Right lung (tissue), 5 donors: ENCODE data around the gene CPT2. TPM values are rescaled to one million over a fixed set of nuclear protein-coding genes. Genes with fewer than 3 reads are reported as not detected.
A peak's percentile ranks its signal among the peaks of the same experiment; 100 is the strongest.

ENCODE experiments used
- DNase-seq, 2 donors: peaks; one replicate each; pipeline ENCODE4 v3.0.0-alpha.2; 2013
- polyA plus RNA-seq, 5 donors: library from polyadenylated mRNA; unstranded; fragments of 120-200 nt; gene quantifications; one replicate each; pipeline versions ENCODE4 v1.2.1 to v1.2.3, GENCODE V29; 2013; ENCODE audit warnings: inconsistent platforms in 1 of 5, low replicate concordance in 1 of 5; ENCODE audit not compliant: insufficient read length in 5 of 5, insufficient read depth in 1 of 5

CPT2 gene
- polyA plus RNA-seq, 5 donors = 16.0 to 19.0 (median 18.0) TPM

DNA sequence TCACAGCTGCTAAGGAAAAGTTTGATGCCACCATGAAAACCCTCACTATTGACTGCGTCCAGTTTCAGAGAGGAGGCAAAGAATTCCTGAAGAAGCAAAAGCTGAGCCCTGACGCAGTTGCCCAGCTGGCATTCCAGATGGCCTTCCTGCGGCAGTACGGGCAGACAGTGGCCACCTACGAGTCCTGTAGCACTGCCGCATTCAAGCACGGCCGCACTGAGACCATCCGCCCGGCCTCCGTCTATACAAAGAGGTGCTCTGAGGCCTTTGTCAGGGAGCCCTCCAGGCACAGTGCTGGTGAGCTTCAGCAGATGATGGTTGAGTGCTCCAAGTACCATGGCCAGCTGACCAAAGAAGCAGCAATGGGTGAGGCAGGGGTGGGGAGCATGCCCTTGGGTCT lies 14.3 kb downstream of the CPT2 start:
- no peak for DNase-seq

DNA sequence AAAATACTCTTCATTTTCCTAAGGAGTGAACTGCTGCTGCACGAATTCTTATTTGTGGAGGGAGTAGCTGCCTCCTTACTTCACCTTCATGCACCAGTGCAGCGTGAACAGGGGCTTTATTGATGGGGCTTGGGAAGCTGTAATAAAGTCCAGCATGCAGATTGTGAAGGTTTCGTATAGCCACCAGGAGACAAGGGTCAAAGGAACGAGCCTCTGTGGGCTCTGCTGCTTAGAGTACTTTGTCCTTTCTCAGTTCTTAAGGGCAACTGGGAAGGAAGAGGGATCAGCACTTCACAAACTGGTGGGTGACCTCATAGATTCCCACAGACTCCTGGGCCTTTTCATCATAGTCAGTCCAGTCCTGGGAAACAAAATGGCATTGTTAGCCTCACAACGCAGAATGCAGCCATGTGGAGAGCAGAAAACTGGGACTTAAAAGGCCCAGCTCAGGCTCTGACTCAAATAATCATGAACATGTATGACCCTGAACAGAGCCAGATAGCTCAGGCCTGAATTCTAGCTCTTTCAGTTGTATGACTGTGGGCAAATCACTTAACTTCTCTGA lies 17.8 kb downstream of the CPT2 start:
- no peak for DNase-seq

DNA sequence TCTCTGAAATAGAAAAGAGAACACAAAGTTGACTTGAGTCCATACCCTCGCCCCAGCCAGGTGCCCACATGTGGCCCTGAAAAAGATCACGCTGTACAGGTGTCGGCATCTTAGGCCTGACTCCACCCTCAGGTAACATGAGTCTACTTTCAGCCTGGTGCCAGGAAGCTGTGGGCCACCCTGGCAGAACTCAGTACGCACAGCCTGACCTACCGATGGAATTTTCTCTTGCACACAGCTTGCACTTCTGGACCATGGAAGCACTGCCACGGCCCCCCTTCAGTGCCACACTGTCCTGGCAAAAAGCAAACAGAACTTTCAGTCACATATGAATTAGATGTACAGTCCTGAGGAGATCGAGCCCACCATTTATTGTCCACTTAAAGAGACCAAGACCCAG lies 21.6 kb downstream of the CPT2 start:
- DNase-seq = no peak

DNA sequence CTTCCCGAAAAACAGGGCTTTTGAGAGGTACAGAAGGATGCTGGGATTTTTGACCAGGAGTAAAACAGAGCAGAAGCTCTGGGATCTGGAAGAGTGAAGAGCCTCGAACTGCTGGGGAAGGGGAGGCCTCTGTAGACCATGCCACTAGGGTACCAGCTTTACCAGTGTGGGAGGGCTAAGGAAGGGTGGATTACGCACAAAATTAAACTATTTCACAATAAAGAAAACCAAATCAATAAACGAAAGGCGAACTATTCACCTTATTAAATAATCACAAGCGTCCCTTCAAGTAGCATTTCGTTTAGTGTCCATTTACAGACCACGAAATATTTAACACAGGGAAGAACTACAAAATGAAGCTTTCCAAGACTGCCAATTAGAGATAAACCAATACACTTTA lies 23.1 kb downstream of the CPT2 start:
- no peak for DNase-seq

DNA sequence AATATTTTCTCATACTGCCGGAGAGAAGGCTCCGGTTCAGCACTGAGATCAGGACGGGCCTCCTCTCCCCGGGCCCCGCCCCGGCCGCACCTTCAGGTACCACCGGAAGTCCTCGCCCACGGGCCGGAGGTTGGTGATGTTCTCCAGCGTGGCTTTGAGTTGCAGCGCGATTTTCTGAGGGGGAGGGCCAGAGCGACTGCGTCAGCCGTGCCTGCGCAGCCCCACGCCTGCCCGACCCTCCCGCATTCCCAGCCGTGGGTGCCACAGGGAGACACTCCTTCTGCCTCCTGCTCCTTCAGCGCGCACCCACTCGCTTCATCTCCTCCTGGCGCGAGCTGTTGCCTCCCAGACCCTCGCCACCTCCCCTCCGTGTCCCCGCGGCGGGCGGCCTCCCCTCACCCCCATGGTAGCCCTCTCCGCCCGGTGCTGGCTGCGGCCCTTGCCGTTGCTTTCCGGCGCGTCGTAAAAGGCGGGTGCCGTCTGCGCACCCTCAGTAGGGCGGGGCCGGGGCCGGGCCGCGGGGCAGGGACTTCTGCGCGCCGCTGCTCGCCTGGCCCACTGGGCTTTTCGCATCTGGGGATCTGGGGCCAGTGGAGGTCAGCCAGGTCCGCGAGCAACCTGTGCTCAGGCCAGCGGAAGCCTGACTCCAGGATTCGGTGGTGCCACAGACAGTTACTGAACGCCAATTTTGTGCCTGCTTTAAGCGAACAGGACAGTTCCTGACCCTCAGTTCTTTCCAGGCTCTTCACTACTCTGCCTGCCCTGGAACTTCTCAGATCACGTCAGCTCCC lies 23.7 kb downstream of the CPT2 start, which contains the start of gene CZIB:
Gene CZIB, minus strand, starts transcription at position 464 of the 791 bp plus-strand sequence. Its CDS starts 59 bp downstream, at position 405.
- peak; percentile 90 to 96 for DNase-seq

DNA sequence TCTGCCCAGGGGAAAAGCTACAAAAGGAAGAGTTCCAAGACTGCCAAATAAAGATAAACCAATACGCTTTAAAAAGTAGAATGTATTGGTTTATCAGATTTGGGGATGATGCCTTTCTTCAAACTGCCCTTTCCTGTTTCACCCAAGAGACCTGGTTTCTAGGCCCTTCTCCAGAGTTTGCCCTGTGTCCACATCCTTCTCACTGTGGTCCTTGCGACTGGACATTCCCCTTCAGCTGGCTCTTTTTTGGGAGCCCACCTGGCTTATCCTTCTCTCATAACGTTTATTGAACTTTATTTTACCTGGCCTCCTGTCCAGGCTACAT lies 24.3 kb downstream of the CPT2 start:
- DNase-seq = no peak

DNA sequence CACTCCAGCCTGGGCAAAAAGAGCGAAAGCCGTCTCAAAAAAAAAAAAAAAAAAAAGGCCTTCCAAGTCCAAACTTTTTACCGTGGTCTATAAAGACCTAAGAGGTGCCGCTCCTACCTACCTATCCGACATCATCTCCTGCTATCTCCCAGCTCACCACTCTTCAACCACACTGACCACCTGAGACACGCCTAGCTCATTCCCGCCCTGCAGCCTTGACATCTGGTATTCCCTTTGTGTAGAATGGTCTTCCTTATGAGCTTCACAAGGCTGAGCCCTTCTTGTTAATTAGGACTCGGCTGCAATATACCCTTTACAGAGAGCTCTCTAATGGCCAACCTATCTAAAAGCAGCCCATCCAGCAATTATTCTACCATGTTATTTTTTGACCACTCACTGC lies 41.0 kb downstream of the CPT2 start:
- DNase-seq = no peak

DNA sequence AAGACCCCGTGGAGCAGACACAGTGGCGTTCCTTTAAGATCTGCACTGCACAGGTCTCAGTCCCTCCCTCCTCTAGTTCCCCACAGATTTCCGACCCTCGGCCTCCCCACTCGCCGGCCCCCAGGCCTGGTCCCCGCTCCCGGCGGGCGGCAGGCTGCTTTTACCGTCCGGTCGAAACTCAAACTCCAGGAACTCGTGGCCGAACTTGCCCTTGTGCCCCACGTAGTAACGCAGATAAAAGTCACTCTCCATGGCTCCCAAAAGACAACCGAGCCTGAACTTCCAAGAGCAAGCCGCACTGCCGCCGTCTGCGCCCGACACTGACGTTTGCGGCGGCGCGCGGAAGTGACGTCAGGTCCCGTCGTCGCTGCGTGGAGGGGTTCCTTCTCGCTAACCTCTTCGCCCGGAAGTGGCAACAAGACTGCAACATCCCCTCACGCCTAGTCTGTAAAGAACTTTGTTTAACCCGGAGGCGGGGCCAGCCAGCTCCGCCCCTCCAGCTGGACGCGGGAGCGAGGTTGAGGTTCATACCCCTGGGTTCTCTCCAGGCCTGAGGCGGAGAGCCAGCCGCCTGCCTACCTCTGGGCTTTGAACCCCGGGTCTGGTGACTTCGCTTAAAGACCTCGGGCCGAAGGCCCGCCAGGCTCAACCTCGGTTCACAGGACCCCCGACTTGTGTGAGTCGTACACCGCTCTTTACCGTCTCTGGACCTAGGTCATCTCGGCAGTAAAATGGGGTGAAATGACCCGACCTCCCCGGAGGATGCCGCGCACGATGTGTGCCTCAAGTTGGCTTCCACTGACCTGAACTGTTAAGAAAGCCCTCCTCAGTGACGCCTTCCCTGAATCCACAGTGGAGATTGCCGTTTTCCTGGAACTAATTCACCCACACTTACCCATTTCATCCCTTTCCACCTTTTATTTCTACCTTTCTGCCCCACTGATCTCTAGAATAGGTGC lies 41.9 kb downstream of the CPT2 start, which contains the start of gene MAGOH:
Gene MAGOH, minus strand, starts transcription at position 322 of the 959 bp plus-strand sequence. Its CDS starts 70 bp downstream, at position 252.
- peak; percentile 94 to 95 for DNase-seq

DNA sequence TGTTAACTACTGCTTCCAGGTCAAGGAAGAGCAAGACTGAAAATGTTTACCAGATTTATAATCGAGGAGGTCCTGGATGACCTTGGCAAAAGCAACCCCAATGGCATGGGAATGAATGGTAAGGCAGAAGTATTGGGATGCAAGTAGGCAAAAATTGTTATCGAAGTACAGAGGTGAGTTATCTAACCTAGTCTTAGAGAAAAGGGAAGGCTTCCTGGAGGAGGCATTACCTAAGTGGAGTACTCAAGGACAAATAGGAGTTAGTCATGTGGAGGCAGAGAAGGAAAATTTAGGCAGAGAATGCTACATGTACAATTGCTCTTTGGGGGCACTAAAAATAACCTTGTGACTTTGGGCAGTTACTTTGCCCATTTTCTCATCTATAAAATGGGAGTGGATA lies 45.2 kb downstream of the CPT2 start:
- DNase-seq = no peak

DNA sequence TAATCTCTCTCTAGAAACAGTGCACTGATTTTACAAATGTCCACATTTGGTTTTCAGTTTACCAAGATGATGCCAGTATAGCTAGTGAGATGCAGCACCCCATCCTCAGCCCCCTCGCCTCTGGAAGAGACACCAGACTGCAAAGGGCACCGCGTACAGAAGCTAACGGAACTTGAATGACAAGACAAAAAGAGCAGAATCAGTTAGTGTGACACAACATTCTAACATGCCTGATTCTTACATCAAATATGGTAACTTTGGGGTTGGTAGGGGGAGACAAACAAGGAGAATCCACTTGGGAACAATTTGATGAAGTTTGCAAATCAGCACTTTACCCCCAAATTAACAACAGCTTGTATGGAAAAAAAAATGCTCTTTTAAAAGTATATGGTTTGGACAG lies 45.8 kb downstream of the CPT2 start:
- DNase-seq = no peak

DNA sequence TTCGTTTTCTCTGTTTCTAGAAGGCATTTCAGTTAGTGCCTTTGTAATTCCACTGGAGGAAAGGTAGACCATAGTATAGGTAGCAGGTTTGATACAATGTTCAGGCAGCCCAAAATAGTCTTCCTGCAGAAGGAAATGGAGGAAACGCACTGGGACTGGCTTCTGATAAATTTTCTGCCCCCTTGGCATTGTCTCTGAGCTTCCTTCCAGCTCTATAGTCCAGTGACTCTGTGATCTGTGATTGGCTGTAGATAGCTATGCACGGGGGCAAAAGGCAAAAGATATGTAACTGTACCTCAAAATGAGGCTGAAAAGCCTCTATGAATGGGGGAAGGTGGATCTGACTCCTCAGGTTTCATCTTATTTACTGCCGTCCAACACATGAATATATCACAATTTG lies 47.5 kb downstream of the CPT2 start:
- no peak for DNase-seq

DNA sequence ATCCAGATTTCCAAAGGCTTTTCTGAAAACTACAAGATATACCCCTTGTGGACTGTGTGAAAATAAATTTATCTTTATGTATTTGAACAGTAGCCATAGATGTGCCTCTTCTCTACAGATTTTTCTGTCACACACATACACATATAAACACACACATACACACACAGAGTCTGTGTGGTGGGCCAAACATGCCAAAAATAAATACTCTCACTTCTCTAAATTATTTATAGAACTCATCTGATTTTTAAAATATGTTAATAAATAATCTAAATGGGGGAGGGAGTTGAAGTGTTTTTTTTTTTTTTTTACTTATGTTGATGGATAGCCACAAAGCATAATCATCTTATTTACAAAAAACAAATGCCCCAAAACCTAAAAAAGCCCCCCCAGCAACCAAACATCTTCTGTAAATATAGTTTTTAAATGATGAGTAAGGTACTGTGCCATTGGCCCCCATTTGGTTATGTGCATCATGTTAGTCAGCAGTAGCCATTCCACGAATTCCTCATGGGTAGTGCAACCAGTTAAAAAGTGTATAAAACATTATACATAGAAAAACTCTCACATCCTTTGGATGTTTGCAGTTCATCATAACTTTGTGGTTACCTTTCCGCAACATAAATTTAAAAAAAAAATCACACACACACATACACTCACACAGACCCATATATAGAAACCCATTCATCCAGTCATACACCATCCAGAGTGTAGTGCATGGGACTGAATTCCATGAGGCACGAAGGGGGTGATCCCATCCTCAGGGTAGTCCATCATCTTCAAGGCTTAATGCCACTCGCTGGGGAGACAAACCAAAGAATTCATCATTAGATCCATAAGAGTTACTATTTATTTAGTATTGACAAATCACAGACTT lies 49.9 kb downstream of the CPT2 start:
- no peak for DNase-seq

DNA sequence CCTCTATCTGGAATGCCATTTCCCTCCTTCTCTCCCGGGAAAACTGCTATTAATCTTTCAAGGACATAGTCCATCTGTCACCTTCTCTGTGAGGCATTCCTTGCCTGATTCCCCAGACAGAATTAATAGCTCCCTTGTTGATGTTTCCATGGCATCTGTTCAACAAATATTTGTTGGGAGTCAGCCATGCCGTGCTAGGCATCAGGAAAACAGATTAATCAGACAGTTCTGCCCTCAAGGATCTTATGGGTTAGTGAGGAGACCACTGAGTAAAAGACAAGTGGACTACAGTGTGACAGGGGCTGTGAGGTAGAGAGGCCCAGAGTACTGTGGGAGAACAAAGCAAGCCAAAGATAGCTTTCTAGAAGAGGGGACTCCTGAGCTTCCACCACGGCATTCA lies 53.1 kb downstream of the CPT2 start:
- DNase-seq = no peak

DNA sequence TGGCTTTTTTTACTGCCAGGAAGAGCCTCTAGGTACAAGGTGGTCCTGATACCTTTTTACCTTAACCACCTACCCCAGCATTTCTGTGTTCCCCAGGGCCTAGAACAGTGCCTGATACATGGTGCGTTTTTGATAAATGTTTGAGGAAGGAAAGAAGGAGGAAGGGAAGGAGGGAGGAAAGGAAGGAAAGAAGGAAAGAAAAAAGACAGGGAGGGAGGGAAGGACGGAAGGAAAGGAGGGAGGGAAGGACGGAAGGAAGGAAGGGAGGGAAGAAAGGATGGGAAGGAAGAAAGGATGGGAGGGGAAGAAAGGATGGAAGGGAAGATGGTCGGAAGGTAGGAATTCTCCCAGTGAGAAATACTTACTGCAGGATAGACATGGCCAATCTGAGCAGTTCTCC lies 53.7 kb downstream of the CPT2 start:
- DNase-seq = no peak

DNA sequence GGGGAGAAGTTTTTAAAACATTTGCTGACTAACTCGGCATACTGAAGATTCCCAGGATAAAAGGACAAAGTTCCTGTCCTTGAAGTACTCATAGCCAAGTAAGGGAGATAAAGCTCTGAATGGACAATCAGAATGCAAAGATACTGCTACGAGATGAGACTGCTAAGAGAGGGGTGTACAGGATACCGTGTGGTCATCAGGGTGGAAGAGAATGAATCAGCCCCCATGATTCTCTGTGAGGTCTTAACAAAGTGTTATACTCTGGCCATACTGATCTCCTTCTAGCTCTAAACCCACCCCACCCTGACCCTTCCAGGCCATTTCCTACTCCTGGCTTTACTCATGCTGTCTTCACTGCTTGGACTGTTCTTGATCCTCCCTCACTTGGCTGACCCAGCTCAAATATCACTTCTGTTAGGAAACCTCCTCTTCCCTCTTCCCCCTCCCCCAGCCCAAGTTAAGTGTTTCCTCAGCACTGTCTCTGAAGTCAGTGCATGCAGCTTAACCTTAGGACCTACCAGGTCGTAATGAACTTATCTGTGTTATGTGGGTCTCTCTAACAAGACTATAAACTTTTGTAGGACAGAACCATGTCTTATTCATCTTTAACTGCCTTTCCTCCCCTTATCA lies 57.5 kb downstream of the CPT2 start:
- DNase-seq = no peak

DNA sequence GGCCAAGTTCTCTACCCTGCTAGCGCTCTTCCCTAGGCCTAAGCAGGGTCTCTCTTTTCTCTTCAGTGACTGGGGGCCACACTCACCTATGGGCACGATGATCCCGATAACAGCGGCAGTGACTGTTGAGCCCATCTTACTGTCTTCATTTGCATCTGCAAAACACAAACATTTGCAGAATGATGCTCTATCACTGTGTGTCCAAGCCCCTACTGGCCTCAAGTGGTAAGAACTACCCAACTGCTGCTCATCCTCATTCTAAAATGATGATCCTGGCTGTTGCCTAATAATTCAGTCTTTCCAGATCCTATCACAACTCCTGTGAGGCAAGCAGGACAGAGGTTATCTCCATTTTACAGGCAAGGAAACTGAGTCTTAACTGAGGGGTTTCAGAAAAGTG lies 58.4 kb downstream of the CPT2 start:
- no peak for DNase-seq

DNA sequence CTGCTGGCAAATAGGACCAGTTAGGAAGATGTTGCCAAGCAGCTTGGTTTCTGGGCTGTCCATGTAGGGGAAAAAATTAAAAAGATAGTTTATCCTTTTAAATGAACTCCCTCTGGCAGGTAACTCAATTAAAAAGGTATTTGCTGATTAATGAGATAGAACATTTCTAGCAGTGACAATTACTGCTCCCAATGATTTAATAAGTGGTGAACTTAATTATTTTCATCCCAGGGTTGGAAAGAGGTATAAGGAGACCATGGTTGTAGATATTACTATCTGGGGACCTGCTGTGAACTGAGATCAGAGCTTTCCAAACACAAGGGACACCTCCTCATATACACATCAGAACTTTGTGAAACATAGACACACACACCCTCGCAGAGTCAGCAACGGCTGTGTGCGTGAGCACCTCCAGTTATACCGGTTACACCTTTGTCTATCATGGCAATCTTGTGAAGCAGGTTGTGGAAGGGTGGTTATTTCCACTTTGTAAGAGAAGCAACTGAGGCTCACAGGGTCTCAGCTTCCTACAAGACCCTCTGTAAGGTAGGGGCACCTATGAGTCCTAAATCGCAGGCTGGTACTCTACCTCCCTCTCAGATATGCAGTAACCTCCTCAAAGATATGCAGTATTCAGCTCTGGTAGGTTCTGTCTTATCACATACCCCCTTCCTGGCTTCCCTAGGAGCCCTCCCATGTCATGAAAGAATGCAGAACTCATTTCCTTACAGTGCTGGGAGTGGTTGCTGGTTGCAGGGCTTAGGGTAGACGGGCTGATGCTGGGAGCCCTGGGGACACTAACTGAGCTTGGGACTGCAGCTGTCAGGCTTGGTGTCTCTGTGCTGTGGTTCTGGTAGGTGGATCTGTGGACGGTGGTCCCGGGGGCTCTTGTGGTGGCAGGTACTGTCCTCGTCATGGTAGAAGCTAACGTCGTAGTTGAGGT lies 60.2 kb downstream of the CPT2 start:
- no peak for DNase-seq

DNA sequence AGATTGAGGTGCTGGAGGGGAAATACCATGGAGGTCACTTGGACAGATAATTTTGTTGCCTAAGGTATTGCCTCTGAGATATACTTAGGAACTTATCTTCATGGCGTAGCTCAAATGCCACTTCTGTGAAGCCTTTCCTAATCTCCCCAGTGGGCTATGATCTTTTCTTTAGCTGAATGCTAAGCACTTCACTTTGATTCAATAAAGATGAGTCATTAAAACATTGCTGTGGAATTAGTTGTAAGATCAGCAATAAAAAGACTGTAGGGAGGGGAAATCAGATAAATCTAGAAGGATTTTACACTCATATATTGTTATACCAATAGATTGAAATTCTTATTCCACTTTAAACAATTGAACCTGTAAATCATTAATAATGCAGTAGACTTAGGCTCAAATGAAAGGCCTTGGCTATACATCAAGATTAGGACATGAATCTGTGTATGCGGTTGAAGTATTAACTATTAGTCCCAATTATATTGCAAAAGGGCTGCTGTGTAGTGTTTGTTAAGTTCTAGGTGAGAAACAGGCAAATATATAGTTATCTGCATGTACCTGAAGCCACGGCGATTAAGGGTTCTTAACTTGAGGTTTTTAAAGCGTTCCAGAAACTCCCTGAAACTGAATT lies 60.9 kb downstream of the CPT2 start:
- no peak for DNase-seq

DNA sequence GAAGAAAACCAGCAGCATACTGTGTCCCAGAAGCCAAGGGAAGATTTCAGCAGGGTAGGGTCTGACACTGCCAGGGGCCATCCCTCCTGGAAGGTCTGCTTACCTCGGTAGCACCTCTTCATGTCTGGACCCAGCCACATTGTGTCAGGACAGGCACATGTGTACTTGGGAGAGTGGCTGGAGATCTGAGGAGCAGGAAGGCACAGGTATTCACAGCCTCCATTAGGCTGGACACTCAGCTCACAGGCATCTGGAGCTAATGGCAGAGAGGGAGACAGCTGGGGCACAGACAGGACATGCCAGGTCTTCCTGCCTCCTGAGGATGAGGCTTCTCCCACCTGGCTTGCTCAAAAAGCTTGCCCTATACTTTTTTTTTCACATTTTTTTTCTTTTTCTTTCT lies 61.6 kb downstream of the CPT2 start:
- no peak for DNase-seq
